Stomach (tissue), 9 donors: ENCODE measurements around the gene RAP2A. TPM values are rescaled to one million over a fixed set of nuclear protein-coding genes. Genes with fewer than 3 reads are reported as not detected.

ENCODE experiments used
- DNase-seq, 2 donors: peaks; one replicate each; pipeline versions ENCODE4 v3.0.0 to v3.0.0-alpha.2; 2013 to 2019
- H3K27ac ChIP-seq, 5 donors: fragments of 200-600 bp in 4 of 5; sonication (generic) in 4 of 5; one replicate each; pipeline ENCODE4 v1.5.1; 2013 to 2019; ENCODE audit warnings: mild to moderate bottlenecking in 1 of 5, moderate library complexity in 1 of 5
- H3K27me3 ChIP-seq, 3 donors: fragments of 200-600 bp; sonication (generic); one replicate each; pipeline ENCODE4 v1.5.1; 2017 to 2019; ENCODE audit warnings: mixed run types in 1 of 3
- H3K36me3 ChIP-seq, 4 donors: fragments of 200-600 bp; sonication (generic); 1 replicate in 3 of 4; 2 replicates in 1 of 4; pipeline ENCODE4 v1.5.1; 2016 to 2019
- H3K4me1 ChIP-seq, 4 donors: fragments of 200-600 bp; sonication (generic); one replicate each; pipeline ENCODE4 v1.5.1; 2016 to 2019
- H3K4me3 ChIP-seq, 4 donors: fragments of 200-600 bp; sonication (generic) in 3 of 4; one replicate each; pipeline ENCODE4 v1.5.1; 2016 to 2019; ENCODE audit warnings: mild to moderate bottlenecking in 1 of 4
- H3K9me3 ChIP-seq, 4 donors: fragments of 200-600 bp; sonication (generic); one replicate each; pipeline ENCODE4 v1.5.1; 2016 to 2019
- EP300 ChIP-seq: sonication (generic); formaldehyde crosslinking; IDR thresholded peaks from one replicate; pipeline ENCODE4 v1.6.1; 2017; ENCODE audit warnings: antibody characterized with exemption
- POLR2A ChIP-seq, 4 donors: fragments of 450-650 bp; IDR thresholded peaks; one replicate each; pipeline ENCODE4 v1.6.1; 2016; ENCODE audit warnings: antibody characterized with exemption in 4 of 4, control low read depth in 2 of 4, mild to moderate bottlenecking in 1 of 4, moderate library complexity in 1 of 4
- POLR2AphosphoS5 ChIP-seq, 3 donors: sonication (generic); formaldehyde crosslinking; IDR thresholded peaks; one replicate each; pipeline ENCODE4 v1.6.1; 2016; ENCODE audit warnings: antibody characterized with exemption in 3 of 3
- WGBS, 5 donors: extraction: QIAGEN DNeasy Blood & Tissue Kit in 3 of 5; methylation state at CpG; one replicate each; pipeline versions ENCODE4 v1.1.5 to v1.1.7; 2013 to 2018; 5-methylcytosine and 5-hydroxymethylcytosine counted together
- intact Hi-C: fragments of 100-400 bp; cut with DNase I; formaldehyde crosslinking; loops from one replicate; pipeline ENCODE4 v1.15.1; 2023; ENCODE audit warnings: low total_unique reads
- polyA plus RNA-seq, 3 donors: library from polyadenylated mRNA; stranded (reverse); fragments of 200-250 nt; gene quantifications; one replicate each; pipeline ENCODE4 v1.2.3, GENCODE V29; 2013
- total RNA-seq, 5 donors: library from RNA; depleted of rRNA; stranded (reverse); fragments of >200 nt; gene quantifications; one replicate each; pipeline versions ENCODE4 v1.1.0 to v1.2.3, GENCODE V29; 2014 to 2016
- TF ChIP-seq, protein P1 (sequence below), 7 experiments: fragments of 450-650 bp in 4 of 7; fragments of 200-600 bp in 3 of 7; sonication (generic) in 3 of 7; IDR thresholded peaks; one replicate each; pipeline ENCODE4 v1.5.1; 2016 to 2019; ENCODE audit warnings: antibody characterized with exemption in 7 of 7, control low read depth in 2 of 7, mild to moderate bottlenecking in 1 of 7
- donor health status: healthy with polysubstance abuse.
- donor health status: Bipolar disorder and iron deficiency.
- donor health status: healthy.

RAP2A gene
- total and polyA plus RNA-seq, 8 donors = 2.6 to 51.0 (median 8.6) TPM

DNA sequence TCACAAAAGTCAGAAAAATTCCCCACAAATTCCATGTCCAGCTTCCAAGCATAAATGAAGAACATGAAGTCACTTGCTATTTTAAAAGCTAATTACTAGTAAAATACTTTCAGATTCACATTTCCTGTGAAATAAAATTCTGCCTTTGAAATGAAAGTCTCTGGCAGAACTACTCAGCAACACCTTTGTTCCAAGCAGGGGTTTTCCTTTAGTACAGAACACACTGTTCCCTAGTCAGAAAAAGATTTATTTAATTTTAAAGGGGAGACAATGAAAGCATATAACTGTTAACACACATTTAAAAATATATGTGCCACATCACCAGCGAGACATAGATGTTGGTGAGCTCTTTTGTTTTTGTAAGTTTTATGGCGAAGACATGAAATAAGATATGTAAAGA is 26.4 kb upstream of the RAP2A start:
- no peaks in the 10 kb centered on the region for H3K36me3 ChIP-seq
- intact Hi-C loops = no loop called here
- H3K4me1 ChIP-seq = no peaks in the 10 kb centered on the region
- peak overlapping the region in 3 of 5 donors; percentile 14 to 40 (median 26) for H3K27ac ChIP-seq
- no peak overlapping the region for H3K4me3 ChIP-seq
- DNase-seq = no peak
- no peaks in the 10 kb centered on the region for H3K9me3 ChIP-seq
- H3K27me3 ChIP-seq = no peaks in the 10 kb centered on the region
- TF ChIP-seq POLR2AphosphoS5 (IDR thresholded peaks at IDR 0.05) (no peak), EP300 (no peak)
- TF ChIP-seq, protein P1, sequence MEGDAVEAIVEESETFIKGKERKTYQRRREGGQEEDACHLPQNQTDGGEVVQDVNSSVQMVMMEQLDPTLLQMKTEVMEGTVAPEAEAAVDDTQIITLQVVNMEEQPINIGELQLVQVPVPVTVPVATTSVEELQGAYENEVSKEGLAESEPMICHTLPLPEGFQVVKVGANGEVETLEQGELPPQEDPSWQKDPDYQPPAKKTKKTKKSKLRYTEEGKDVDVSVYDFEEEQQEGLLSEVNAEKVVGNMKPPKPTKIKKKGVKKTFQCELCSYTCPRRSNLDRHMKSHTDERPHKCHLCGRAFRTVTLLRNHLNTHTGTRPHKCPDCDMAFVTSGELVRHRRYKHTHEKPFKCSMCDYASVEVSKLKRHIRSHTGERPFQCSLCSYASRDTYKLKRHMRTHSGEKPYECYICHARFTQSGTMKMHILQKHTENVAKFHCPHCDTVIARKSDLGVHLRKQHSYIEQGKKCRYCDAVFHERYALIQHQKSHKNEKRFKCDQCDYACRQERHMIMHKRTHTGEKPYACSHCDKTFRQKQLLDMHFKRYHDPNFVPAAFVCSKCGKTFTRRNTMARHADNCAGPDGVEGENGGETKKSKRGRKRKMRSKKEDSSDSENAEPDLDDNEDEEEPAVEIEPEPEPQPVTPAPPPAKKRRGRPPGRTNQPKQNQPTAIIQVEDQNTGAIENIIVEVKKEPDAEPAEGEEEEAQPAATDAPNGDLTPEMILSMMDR (IDR thresholded peaks at IDR 0.05) = no peak
- 71 to 88% (median 83%) methylated on average over 2 of the region's 2 CpGs for WGBS, 5 donors

DNA sequence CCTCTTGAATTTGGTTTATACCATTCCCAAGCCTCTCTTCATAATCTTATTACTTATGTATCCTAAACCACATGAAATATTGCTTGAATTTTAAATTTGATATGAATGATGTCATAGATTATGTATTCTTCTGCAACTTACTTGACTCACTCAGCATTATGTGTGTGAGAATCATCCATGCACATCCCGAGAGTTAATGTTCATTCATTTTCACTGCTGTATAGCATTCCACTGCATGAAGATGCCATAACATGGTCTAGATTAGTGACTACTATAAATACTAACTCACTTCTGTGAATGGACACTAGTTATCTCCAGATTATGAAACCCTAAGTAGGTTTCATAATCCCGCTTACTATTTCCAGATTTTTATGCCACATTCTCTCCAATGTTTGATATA is 25.0 kb upstream of the RAP2A start:
- intact Hi-C loops = no loop called here
- no peak for DNase-seq
- 89 to 96% (median 95%) methylated on average over 2 of the region's 2 CpGs for WGBS, 5 donors

DNA sequence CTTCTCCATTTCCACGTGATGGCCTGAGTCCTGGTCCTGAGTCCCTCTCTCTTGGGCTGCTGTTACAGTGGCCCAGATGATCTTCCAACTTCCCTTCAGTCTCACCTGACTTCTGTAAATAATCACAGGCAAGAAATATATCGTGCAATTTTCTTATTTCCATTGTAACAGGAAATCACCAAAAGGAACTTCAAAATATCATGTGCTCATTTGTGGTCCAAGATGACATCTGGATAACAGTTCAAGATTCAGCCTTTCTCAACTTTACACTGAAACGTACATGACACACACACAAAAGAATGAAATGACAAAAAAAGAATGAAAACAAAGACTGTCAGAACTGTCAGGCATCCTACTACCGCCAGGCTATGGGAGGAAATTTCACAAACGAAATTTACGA is 22.0 kb upstream of the RAP2A start:
- no peaks in the 10 kb centered on the region for H3K4me1 ChIP-seq
- TF ChIP-seq, protein P1 (IDR thresholded peaks at IDR 0.05) = no peak
- no peak for TF ChIP-seq POLR2A (IDR thresholded peaks at IDR 0.05)
- no peak for TF ChIP-seq EP300
- WGBS, 5 donors = 83 to 85% (median 84%) methylated on average over 6 of the region's 6 CpGs
- DNase-seq = no peak
- H3K36me3 ChIP-seq = no peaks in the 10 kb centered on the region
- H3K27me3 ChIP-seq = no peaks in the 10 kb centered on the region
- intact Hi-C loops = no loop called here
- no peaks in the 10 kb centered on the region for H3K9me3 ChIP-seq
- H3K4me3 ChIP-seq = no peak overlapping the region
- no peak overlapping the region for H3K27ac ChIP-seq

More for the DNA sequence above, 25.0 kb upstream of the RAP2A start:
- Histone ChIP-seq H3K4me3 (no peak overlapping the region), H3K27ac (no peak overlapping the region), H3K27me3 (no peaks in the 10 kb centered on the region), H3K9me3 (no peaks in the 10 kb centered on the region), H3K36me3 (no peaks in the 10 kb centered on the region), H3K4me1 (no peaks in the 10 kb centered on the region)
- TF ChIP-seq, protein P1 (IDR thresholded peaks at IDR 0.05) = no peak
- no peak for TF ChIP-seq EP300
- TF ChIP-seq POLR2A (IDR thresholded peaks at IDR 0.05) = no peak
- TF ChIP-seq POLR2AphosphoS5 (IDR thresholded peaks at IDR 0.05) = no peak

DNA sequence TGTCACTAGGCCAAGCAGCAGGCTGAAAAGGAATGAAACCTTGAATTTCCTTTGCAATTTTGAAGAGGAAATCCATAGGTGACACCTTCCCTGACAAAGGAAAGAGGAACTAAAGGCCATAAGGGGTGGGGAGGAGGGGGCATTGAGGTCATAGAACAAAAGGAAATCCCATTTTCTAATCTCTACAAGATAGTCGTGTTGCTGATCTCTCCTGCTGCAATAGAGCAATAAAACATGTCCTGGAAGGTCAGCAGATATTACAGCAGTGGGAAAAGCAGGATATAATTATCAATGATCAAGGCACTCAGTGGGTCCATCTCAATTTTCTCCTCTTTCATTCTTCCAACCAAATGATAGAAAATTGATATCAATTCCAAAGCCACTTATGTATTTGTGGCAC is 20.3 kb upstream of the RAP2A start:
- Histone ChIP-seq H3K4me3 (no peak overlapping the region), H3K36me3 (no peaks in the 10 kb centered on the region), H3K27me3 (no peaks in the 10 kb centered on the region), H3K27ac (no peak overlapping the region), H3K4me1 (no peaks in the 10 kb centered on the region), H3K9me3 (no peaks in the 10 kb centered on the region)
- 16 to 29% (median 19%) methylated on average over 1 of the region's 1 CpG for WGBS, 5 donors
- TF ChIP-seq, protein P1 (IDR thresholded peaks at IDR 0.05) = no peak
- no peak for TF ChIP-seq POLR2AphosphoS5 (IDR thresholded peaks at IDR 0.05)
- TF ChIP-seq POLR2A (IDR thresholded peaks at IDR 0.05) = no peak
- TF ChIP-seq EP300 = no peak
- no peak for DNase-seq
- intact Hi-C loops = no loop called here
